GM21360 (cell line): ENCODE results near the gene TRAM1L1.
A peak's percentile ranks its signal among the peaks of the same experiment; 100 is the strongest.

ENCODE experiments used
- ATAC-seq: cut with Tn5 transposase; IDR thresholded peaks from one replicate; pipeline ENCODE4 v1.9.1; 2021; ENCODE audit warnings: mild to moderate bottlenecking, moderate library complexity; ENCODE audit not compliant: unreplicated experiment

TRAM1L1 gene

DNA sequence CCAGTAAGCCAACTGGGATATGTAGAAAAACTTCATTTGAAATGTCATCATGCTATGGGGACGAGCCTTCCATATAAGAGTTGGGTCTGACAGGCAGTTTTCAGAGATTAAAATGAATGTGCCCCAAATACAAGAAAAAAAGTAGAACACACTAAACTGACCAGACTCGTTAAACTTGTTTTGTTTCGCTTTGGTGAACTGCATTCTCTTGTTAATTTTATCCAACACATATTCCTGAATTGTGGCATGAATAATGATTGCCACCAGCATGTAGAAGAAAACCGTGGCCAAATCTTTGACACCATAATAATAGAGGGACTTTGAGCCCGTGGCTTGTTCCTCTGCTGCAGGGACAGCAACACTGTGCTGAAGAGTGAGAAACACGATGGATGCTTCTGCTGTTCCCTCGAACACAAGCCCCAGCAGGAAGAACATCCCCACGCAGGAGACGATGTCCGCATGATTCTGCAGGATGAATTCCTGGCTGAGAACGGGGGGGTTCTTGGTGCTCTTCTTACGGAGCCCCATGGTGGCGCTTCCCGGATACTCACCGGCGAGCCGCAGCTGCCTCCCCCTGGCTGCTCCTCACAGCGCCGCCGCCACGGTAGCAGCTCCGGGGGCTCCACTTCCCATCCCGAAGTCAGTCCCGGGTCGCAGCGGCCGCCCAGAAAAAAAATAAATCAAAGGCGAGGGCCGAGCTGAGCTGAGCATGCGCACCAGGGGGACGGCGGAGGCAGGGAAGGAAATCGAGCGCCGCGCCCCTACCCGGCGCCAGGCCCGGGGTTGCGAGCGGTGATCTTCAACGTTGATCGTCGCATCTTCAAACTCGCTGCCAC lies at the start of gene TRAM1L1:
Gene TRAM1L1 (minus strand): TSS at position 711 of the 836 bp plus-strand sequence. CDS start 183 bp downstream, at position 528.
- ATAC-seq: no peak

DNA sequence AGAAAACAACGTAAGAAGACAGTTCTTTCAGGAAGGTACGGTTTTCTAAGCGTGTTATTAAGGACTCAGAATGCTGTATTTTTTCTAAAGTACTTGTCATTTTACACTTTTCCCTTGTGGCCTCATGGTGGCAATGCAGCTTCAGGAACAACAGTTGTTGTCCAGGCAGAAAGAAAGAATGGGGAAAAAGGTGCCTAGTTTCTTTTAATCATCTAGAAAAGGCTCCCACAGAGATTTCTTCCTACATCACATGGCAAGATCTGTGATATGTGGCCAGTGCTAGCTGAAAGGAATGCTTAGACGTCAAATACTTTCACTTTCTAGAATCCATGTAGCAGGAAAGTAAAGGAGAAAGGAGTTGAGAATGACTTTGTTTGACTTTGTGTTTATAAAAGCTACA lies 49.0 kb upstream of the TRAM1L1 start:
- ATAC-seq: peak; percentile 86

DNA sequence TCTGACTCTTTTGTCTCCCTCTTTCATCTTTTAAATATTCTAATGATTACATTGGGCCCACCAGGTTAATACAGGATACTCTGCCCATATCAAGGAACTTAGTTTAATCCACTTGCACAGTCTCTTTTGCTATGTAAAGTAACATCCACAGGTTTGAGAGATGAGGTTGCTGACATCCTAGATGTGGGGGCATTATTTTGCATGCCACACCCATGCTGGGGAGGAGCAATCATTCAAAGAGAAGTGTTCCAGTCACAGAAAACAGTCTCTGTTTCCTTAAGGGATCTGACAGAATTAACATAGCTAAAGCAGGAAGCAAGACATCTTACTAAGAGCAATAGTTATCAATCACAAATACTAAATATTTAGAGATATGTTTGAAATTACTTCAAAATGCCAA lies 11.5 kb upstream of the TRAM1L1 start:
- ATAC-seq: no peak

DNA sequence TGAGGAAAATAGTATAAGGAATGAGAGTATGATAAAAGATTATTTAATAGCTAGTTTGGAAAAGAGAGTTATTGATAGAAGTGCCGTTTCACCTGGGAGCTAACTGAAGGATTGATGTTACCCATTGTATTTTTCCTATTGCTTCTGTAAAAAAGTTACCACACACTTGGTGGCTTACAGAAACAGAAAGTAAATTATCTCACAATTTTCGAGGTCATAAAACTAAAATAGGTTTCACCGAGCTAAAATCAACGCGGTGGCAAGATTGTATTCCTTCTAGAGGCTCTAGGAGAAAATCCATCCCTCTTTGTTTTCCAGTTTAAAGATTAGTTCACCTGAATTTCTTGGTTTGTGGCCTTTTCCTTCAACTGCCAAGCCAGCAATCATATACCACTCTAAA lies 11.1 kb upstream of the TRAM1L1 start:
- no peak for ATAC-seq

DNA sequence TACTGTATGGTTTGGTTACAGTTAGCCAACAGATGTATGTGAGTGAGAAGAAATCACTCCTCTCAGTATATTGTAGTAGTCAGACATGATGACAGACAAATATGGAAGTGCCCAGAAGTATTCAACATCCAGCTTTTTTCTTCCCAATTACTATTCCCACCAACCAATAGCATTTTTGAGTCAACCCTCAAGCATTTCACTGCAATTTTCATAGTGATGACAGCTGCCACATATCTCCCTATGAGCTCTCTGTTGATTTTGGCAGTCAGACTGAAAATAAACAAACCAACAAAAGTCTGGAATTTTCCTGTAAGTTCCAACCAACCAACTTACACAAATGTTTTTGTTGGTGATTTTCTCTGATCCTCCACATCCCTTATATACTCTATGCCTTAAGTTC lies 8.2 kb upstream of the TRAM1L1 start:
- no peak for ATAC-seq

DNA sequence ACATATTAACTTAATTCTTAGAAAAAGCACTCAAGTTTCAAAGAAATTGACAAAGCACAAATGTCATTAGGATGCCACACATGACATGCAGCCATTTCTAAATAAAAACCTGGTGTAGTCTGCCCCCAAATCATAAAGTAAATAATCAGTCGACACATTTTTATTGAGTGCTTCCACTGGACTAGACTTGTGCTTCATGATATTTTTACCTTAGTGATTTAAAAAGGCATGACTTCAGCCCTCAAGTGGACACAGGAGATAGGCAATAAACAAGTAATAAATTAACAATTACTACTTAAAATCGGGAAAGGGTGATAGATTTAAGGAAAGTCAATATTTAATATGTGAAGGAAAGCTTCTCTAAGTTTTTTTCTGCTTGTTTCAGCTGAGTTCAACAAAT lies 7.6 kb downstream of the TRAM1L1 start:
- no peak for ATAC-seq

DNA sequence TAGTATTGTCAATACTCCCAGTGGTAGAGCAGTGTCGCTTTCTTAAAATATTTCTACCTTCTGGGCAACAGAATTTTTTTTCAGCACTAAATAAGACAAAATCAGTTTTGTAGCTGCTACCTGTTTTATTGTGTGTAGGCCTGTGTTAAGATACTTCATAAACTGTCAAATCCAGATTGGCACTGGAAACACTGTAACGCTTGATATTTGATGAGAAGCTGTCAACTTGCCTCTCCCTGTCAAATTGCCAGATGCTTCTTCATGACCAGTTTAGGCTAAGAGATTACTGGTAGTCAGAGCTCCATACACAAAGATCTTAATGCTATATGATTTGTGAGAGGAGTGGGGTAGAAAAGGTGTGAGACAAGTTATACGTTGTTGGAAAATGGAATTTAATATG lies 17.3 kb downstream of the TRAM1L1 start:
- ATAC-seq: no peak

DNA sequence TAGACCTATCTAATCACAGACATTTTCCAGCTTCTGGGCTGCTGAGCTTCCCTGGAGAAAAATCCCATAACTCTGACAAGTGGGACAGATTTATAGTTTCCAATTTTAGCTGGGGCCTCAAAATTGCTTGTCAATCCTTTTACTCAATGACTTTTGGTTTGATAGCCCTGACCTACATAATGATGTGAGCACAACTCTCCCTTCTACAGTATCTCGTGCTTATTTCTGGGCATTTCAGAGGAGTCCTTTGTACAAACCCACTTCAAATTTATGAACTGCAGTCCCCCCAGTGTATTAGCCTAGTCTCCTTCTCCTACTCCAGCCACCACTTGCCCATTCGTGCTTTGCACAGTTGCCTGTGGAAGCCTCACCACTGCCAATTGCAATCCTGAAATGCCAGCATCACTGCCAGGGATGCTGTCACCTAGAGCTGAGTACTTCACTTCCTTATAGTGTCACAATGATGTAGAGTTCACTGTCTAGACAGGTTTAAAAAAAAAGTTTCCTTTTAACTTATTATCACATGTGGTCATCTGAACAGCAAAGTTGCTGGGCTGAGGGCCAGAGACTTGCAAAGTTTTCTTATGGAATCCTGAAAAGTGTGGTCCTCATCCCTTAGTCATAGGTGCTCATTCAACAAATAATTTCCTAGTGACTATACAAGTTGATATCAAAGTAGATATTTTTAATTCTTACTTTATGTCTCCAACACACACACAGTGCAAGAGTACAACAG lies 21.2 kb downstream of the TRAM1L1 start:
- ATAC-seq: no peak

DNA sequence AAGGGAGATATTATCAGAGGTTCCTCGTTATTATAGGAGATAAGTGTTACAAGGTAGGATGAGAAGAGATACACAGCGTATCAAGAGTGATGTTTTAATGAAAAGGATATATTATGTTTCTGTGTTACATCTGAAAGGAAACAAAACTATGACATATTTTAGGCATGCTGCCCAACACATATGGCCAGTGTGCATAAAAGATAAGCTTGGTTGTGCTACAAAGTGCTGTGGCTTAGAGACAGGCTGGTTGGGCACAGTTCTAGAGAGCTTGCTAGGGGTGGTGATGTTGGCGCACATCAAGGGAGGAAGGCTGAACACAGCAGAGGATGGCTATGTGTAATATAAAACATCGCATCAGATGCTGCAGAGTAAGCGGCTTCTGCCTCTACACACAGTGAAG lies 42.4 kb downstream of the TRAM1L1 start:
- no peak for ATAC-seq
